ENCODE results near the gene ZNF664.

The ZNF664 gene

DNA sequence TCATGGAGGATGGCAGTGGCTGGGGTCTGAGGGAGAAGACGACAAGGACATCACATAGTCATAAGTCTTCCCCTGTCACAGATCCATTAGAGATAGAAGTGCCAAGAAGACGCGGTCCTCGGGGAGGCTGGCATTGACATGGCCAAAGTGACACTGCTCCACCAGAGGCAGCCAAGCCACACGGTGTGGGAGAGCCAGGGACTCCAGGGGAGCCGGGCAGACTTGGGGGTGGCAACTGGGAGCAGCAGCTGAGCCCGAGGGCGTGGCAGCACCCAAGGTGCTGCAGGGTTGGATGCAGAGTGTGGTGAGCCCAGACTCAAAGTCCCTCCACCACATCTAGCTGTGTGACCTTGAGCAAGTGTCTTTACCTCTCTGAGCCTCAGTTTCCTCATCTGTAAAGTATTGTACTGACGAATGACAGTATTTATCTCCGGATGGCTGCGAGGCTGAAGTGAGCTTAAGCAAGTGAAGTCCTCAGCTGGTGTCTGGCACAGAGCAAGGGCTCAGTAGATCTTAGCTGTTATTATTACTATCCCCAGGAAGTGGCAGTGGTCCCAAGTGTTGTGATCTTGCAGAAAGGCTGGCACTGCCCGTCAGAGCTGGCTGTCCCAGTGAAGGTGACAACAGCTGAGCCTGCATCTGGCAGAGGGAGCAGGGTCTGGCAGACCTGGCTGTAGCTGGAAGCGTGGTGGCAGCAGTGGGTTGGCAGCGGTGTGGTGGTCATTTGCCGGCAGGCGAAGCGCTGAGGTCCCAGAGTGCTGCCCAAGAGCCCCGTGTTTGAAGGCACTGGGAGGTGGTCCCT is 54.9 kb downstream of the ZNF664 start:
- no peak for DNase-seq
- no peak for TF ChIP-seq GATA1 (IDR thresholded peaks at IDR 0.05; ENCODE audit: low read depth, low read length)
- TF ChIP-seq POLR2A (IDR thresholded peaks at IDR 0.05; ENCODE audit: low read length): no peak

DNA sequence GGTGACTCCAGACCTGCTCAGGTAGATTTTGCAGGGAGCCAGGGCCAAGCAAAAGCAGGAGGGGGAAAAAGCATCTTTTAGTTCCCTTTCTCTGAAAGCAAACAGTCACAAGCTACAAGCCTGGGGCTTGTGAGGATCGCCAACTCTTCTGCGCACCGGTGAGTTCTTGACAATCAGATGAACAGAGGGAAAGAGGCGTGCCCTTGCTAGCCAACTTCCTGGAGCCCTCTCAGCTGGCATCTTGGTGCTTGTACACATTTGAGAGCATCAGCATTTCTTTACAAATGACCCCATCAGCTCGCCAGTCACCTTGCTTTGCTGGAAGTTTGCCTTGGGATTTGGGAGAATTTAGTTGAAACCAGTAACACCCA is 55.5 kb downstream of the ZNF664 start:
- DNase-seq: no peak
- no peak for TF ChIP-seq GATA1 (IDR thresholded peaks at IDR 0.05; ENCODE audit: low read depth, low read length)
- TF ChIP-seq POLR2A (IDR thresholded peaks at IDR 0.05; ENCODE audit: low read length): no peak

DNA sequence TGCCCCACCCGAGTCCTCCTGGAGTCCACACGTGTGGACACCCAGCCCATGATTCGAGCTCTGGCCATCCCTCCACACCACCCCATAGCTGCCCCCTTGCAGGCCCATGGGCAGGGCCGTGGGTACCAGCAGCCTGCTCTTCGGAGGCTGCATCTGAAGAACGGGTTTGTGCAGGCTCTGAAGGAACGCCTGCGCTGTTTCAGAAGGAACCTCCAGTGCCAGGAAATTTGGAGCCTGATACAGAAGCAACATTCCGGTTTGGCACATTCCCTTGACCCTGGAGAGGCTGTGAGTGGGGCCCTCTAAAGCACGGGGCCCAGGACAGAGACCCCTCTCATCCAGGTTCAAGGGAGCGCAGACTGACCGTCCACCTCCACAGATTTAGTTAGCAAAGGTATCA is 57.0 kb downstream of the ZNF664 start:
- TF ChIP-seq GATA1 (IDR thresholded peaks at IDR 0.05; ENCODE audit: low read depth, low read length) (no peak), POLR2A (IDR thresholded peaks at IDR 0.05; ENCODE audit: low read length) (no peak)
- no peak for DNase-seq

DNA sequence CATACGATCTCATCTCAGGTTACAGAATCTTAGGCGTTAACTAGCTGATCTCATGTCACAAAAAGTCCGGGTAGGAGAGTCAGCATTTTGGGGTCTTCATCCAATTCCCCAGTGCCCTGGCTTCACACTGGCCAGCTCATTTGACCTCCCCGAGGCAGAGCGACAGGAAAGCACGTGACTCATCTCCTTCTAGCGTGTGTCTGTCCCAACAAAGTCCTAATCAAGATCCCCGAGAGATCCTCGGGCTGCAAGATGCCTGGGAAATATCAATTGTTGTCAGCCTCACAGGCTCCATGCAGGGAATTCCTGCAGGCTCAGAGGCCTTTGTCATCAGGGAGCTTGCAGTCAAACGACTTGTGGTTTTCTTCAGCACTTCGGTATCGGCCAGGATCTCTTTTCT is 57.5 kb downstream of the ZNF664 start:
- TF ChIP-seq POLR2A (IDR thresholded peaks at IDR 0.05; ENCODE audit: low read length): no peak
- TF ChIP-seq GATA1 (IDR thresholded peaks at IDR 0.05; ENCODE audit: low read depth, low read length): no peak

DNA sequence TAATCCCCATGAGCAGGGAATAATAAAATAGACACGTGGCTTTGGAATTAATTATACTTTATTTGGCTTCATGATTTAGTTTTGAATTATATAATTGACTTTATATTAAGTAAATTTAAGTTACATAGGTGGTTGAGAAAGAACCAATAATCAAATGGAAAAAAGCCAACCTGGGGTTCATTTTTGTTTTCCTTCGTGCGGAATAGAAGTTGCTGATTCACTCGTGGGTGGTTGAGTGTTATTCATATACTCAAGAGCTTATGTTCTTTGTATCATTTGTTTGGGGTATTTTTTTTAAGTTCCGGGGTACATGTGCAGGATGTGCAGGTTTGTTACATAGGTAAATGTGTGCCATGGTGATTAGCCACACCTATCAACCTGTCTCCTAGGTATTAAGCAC is 58.0 kb downstream of the ZNF664 start:
- TF ChIP-seq GATA1 (IDR thresholded peaks at IDR 0.05; ENCODE audit: low read depth, low read length) (no peak), POLR2A (IDR thresholded peaks at IDR 0.05; ENCODE audit: low read length) (no peak)
- no peak for DNase-seq

More for the DNA sequence above, 57.5 kb downstream of the ZNF664 start:
- peak in 1 of 2 experiments; percentile 15 for DNase-seq

DNA sequence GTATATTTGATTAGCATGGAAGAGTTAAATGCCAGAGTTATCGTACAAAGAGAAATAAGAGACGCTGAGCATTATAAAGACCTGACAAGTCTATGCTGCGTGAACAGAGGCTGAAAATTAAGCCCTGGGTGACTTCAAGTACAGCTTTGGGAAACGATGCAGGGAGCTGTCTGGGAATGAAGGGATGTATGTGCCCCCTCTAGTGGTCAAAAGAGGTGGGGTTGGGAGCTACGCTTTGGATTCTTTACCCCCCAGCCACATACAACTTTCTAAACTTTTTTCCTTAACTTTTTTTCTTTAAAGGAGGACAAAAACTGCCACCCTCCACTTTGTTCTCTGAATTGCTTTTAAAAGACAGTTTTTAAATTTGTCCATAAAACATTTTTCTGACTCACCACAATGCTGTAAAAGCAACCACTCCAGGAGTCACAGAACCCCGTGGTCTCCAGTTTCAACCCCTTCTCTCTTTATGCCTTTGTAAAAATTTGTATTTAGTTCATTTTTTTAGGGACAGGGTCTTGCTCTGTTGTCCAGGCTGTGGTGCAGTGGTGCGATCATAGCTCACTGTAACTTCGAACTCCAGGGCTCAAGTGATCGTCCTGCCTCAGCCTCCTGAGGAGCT is 59.4 kb downstream of the ZNF664 start:
- no peak for TF ChIP-seq GATA1 (IDR thresholded peaks at IDR 0.05; ENCODE audit: low read depth, low read length)
- TF ChIP-seq POLR2A (IDR thresholded peaks at IDR 0.05; ENCODE audit: low read length): no peak
- peak; percentile 38 to 72 for DNase-seq

DNA sequence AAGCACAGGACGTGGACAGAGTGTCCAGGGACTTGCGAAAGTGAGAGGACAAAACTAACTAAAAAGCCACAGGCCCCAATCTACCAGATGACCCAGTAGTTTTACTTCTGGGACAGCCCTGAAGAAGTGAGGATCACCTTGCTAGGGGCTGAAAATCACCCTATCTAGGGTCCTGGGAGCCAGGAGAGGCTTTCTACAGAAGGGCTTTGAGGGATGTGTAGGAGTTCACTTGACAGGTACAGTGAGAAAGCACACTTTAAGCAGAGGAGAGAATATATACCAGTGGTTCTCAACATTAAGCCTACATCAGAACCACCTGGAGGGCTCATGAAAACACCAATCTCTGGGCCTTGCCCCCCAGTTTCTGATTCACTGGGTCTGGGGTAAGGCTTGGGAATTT is 60.8 kb downstream of the ZNF664 start:
- TF ChIP-seq GATA1 (IDR thresholded peaks at IDR 0.05; ENCODE audit: low read depth, low read length) (no peak), POLR2A (IDR thresholded peaks at IDR 0.05; ENCODE audit: low read length) (no peak)
- DNase-seq: no peak

DNA sequence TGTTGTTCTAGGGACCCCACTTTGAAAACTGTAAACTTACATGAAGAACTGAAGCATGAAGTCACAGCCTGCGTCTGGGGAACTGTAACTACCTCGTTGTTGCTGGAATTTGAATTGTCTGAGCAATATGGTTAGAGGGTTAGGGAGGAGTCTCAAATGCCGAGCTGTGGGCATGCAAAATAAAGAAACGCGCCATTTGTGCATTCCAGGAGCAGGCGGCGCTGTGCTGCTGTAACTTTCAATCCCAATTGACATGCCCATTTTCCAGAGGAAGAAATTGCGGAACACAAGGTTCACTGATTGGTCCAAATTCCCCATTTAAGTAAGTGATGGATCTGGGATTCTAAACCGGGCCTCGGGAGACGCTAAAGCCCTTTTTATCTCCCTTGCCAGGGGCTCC is 61.3 kb downstream of the ZNF664 start:
- TF ChIP-seq POLR2A (IDR thresholded peaks at IDR 0.05; ENCODE audit: low read length) (no peak), GATA1 (IDR thresholded peaks at IDR 0.05; ENCODE audit: low read depth, low read length) (no peak)
- no peak for DNase-seq

DNA sequence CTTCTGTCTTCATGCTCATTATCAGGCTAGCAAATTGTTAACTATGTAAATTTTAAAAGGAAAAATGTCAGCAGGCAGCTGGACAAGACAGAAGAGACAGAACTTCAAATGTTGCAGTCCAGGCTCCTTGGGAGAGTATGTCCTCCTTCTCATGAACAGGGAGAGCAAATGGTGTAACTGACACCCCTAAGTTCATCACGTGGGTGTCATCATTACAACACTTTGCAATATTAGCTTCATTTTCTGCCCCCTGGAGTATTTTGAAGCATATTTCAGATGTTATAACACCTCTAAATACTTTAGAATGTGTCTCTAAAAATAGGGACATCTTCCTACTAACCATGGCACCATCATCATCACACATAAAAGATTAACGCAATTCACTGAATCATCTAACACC is 62.1 kb downstream of the ZNF664 start:
- no peak for TF ChIP-seq GATA1 (IDR thresholded peaks at IDR 0.05; ENCODE audit: low read depth, low read length)
- no peak for TF ChIP-seq POLR2A (IDR thresholded peaks at IDR 0.05; ENCODE audit: low read length)
- DNase-seq: no peak

DNA sequence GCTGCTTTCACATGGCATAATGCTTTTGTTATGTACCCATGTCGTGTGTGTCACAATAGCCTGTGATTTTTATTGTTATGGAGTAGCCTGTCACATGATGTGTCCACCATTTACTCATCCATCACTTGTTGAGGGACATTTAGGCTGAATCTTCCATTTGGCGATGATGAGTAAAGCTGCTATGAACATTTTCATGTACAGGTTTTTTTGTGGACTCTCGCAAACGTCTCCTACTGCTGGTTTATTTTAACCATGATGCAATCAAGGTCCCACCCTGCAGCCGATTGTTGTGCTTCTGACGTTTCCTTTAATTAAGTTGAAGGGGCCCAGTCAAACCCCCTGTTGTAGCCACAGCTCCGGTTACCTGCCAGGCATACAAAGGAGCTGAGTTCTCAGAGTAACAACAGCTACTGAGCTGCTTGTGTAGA is 63.2 kb downstream of the ZNF664 start:
- no peak for DNase-seq
- TF ChIP-seq POLR2A (IDR thresholded peaks at IDR 0.05; ENCODE audit: low read length): no peak
- TF ChIP-seq GATA1 (IDR thresholded peaks at IDR 0.05; ENCODE audit: low read depth, low read length): no peak

DNA sequence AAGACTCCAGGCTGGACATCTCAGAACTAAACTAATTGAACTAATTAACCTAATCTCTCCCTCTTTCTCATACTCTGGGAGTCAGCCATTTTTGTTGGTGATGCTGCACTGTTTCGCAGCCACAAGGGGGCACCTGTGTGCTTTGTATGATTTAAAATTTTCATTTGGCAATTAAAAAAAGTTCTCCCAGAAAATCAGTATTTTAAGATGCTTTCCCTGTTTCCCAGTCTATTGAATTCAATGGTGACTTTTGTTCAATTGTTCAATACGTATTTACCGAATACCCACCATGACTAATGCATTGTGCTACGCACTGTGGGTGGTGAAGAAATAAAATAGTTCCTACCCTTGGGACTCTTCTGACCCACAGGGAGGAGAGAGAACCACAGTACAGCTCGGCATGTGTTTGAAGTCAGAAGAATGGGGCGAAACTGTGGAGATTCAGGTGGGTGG is 63.7 kb downstream of the ZNF664 start:
- TF ChIP-seq POLR2A (IDR thresholded peaks at IDR 0.05; ENCODE audit: low read length) (no peak), GATA1 (IDR thresholded peaks at IDR 0.05; ENCODE audit: low read depth, low read length) (no peak)
- peak; percentile 46 to 73 for DNase-seq

DNA sequence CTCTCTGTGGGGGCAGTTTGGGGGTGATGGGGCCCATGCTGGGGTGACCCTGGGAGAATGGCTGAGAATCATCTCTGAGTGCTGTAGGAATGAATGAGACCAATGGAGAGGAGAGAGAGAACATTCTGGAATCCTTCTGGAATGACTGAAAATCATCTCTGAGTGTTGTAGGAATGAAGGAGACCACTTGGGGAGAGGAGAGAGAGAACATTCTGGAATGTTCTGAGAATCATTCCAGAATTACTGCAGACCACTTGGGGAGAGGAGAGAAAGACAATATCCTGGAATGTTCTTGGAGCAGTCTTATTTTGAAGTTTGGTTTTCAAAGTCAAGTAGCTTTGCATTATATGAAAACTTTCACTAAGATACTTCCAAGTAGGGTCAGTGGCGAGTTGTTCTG is 64.3 kb downstream of the ZNF664 start:
- TF ChIP-seq GATA1 (IDR thresholded peaks at IDR 0.05; ENCODE audit: low read depth, low read length) (no peak), POLR2A (IDR thresholded peaks at IDR 0.05; ENCODE audit: low read length) (no peak)
- DNase-seq: no peak

DNA sequence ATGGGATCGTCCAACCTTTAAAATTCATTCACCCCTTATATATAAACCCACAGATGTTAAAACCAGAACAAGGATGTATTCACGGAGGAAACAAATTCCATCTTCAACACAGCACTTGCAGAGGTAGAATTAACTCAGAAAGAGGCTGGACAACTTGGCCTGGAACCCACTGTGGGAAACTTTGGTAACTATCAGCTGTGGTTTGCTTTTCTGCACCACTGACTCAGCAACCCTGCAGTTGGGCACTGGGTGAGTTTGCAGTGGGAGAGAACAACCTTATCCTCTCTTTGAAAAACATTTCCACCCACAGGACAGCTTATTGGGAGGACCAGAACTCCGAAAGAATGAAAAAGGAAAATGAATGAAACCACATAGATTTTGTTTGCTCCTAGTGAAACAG is 66.3 kb downstream of the ZNF664 start:
- TF ChIP-seq GATA1 (IDR thresholded peaks at IDR 0.05; ENCODE audit: low read depth, low read length) (no peak), POLR2A (IDR thresholded peaks at IDR 0.05; ENCODE audit: low read length) (no peak)
- DNase-seq: no peak

DNA sequence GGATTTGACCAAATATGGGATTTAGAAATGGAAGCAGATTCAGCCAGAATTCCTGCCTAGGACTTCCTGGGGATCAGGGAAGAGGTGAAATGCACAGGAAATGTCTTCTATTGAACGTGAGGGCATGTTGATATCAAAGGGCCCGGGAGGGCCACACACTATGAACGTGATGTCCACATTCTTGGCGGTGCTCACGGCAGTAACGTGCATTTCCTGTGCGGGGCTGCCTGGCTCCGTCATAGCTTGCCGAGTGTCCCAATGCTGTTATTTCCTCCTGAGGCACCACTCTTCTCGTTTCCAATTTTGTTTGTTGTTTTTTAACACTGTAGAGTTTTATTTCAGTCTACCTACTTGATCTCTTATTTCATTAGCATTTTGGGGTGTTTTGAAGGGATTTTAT is 67.3 kb downstream of the ZNF664 start:
- TF ChIP-seq GATA1 (IDR thresholded peaks at IDR 0.05; ENCODE audit: low read depth, low read length) (no peak), POLR2A (IDR thresholded peaks at IDR 0.05; ENCODE audit: low read length) (no peak)
- DNase-seq: no peak

DNA sequence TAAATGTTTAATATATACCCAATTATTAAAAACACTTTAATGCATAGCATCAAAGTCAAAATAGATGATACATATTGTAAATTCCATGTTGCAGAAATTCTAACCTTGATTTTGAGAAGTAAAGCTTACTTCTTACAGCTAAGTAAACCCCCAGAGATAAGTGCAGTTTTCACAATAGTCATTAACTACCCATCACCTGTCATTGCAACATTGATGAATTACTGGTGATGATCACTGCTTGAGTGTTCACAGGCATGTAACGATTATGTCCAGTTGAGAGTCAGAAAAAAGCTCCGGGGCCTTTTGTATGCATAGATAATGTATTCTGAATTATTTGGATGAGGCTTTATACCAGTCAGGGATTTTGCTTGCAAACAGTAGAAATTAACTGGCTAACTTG is 67.7 kb downstream of the ZNF664 start:
- no peak for DNase-seq
- no peak for TF ChIP-seq POLR2A (IDR thresholded peaks at IDR 0.05; ENCODE audit: low read length)
- TF ChIP-seq GATA1 (IDR thresholded peaks at IDR 0.05; ENCODE audit: low read depth, low read length): no peak

All from erythroblast (primary cell).